Astrocyte (in vitro differentiated cells and primary cell): ENCODE measurements around the gene MAT2A. TPM values are rescaled to one million over a fixed set of nuclear protein-coding genes. Genes with fewer than 3 reads are reported as not detected.
A peak's percentile ranks its signal among the peaks of the same experiment; 100 is the strongest.

Source experiments
- DNase-seq: peaks from one replicate; pipeline ENCODE4 v3.0.0-alpha.2; 2010; ENCODE audit warnings: low read depth
- FAIRE-seq: peaks from 2 replicates; lab custom pipeline; 2011; peaks lifted over from hg19 to GRCh38; lab: Jason Lieb, UNC
- H2AFZ ChIP-seq: 2 replicates; pipeline ENCODE4 v1.6.0; 2012; ENCODE audit warnings: low read depth, low read length, inconsistent platforms
- H3K27ac ChIP-seq: 2 replicates; pipeline ENCODE4 v1.5.1; 2011; ENCODE audit warnings: low read depth, low read length, inconsistent platforms
- H3K27me3 ChIP-seq: 2 replicates; pipeline ENCODE4 v1.6.0; 2011; ENCODE audit warnings: low read length, inconsistent platforms; ENCODE audit not compliant: insufficient read depth
- H3K36me3 ChIP-seq: 2 replicates; pipeline ENCODE4 v1.5.1; 2011; ENCODE audit warnings: low read length, inconsistent platforms; ENCODE audit not compliant: insufficient read depth
- H3K4me1 ChIP-seq: 2 replicates; pipeline ENCODE4 v1.5.1; 2011; ENCODE audit warnings: low read length, inconsistent platforms; ENCODE audit not compliant: insufficient read depth
- H3K4me2 ChIP-seq: 2 replicates; pipeline ENCODE4 v1.6.0; 2012; ENCODE audit warnings: low read length, inconsistent platforms
- H3K4me3 ChIP-seq: 2 replicates; pipeline ENCODE4 v1.5.1; 2011; ENCODE audit warnings: low read depth, mild to moderate bottlenecking, low read length, inconsistent platforms; ENCODE audit not compliant: insufficient read depth
- H3K79me2 ChIP-seq: 2 replicates; pipeline ENCODE4 v1.6.0; 2012; ENCODE audit warnings: mild to moderate bottlenecking, low read length, inconsistent platforms; ENCODE audit not compliant: insufficient read depth
- H3K9ac ChIP-seq: 2 replicates; pipeline ENCODE4 v1.6.0; 2012; ENCODE audit warnings: mild to moderate bottlenecking, low read length, inconsistent platforms
- H3K9me3 ChIP-seq: 2 replicates; pipeline ENCODE4 v1.5.1; 2012; ENCODE audit warnings: low read depth, mild to moderate bottlenecking, low read length, inconsistent platforms; ENCODE audit not compliant: insufficient read depth
- H4K20me1 ChIP-seq: 2 replicates; pipeline ENCODE4 v1.6.0; 2012; ENCODE audit warnings: low read length, inconsistent platforms; ENCODE audit not compliant: insufficient read depth
- H3K27ac Mint-ChIP-seq: one replicate; pipeline ENCODE4 v1.8.0; 2021; ENCODE audit warnings: mild to moderate bottlenecking, mixed read lengths; ENCODE audit not compliant: unreplicated experiment
- H3K27me3 Mint-ChIP-seq: one replicate; pipeline ENCODE4 v1.8.0; 2021; ENCODE audit warnings: low read depth, mixed read lengths; ENCODE audit not compliant: unreplicated experiment
- H3K36me3 Mint-ChIP-seq: one replicate; pipeline ENCODE4 v1.8.0; 2021; ENCODE audit warnings: low read depth, mixed read lengths; ENCODE audit not compliant: unreplicated experiment
- H3K4me1 Mint-ChIP-seq: one replicate; pipeline ENCODE4 v1.8.0; 2021; ENCODE audit warnings: low read depth, mixed read lengths; ENCODE audit not compliant: unreplicated experiment
- H3K4me3 Mint-ChIP-seq: one replicate; pipeline ENCODE4 v1.8.0; 2021; ENCODE audit warnings: mild to moderate bottlenecking, moderate library complexity, mixed read lengths; ENCODE audit not compliant: unreplicated experiment
- H3K9me3 Mint-ChIP-seq: one replicate; pipeline ENCODE4 v1.8.0; 2021; ENCODE audit warnings: mild to moderate bottlenecking, mixed read lengths; ENCODE audit not compliant: unreplicated experiment
- EZH2 ChIP-seq: IDR thresholded peaks from 2 replicates; pipeline ENCODE4 v1.6.1; 2012; ENCODE audit warnings: mild to moderate bottlenecking, low read length, inconsistent platforms; ENCODE audit not compliant: insufficient read depth
- total RNA-seq: library from RNA; stranded (reverse); gene quantifications from 2 replicates; pipeline ENCODE4 v1.2.1, GENCODE V29; 2021
- TF ChIP-seq, protein P1 (sequence below): IDR thresholded peaks from 2 replicates; pipeline ENCODE4 v1.5.1; 2011; ENCODE audit warnings: low read depth, mild to moderate bottlenecking, inconsistent platforms, low read length, moderate library complexity; ENCODE audit not compliant: insufficient read depth

The MAT2A gene
- total RNA-seq, 1 donor from 2014 or later = 180 TPM

DNA sequence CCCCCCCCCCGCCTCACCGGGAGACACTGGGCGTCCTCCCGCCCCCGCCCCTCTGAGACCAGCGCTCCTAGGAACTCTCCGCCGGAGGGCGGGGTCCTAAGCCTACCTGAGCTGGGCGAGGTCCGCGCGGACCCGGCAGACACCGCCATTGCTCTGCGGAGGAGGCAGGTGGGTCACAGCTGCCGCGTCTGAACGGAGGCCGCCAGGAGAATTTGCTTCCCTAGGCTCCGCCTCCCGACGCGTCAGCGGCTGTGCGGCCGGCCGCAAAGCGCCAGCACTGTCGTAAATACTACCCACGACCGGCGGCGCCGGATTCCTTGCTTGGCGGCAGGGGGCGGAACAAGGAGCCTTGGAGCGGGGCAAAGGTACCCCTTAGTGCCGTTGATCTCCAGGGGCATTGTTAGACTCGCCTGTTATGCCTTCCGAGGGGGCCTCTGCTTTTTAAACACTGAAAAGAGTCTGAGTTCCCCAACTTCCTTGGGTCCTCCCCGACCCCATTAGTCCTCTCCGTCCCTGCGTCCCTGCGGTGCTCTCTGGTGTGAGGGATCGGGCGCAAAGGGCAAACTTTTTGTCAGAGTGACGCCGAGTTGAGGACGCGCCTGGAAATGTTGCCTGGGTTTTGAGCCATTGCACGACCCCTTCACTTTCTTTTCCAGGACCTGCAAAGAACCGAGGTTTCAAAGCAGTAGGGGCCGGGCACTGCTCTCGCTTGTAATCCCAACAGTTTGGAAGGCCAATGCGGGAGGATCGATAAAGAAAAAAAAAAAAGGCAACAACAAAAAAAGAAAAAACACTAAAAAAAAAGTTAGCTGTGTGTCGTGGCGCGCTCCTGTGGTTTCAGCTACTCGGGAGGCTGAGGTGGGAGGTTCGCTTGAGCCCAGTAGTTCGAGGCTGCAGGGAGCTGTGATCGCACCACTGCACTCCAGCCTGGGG, 22.6 kb downstream of the MAT2A start, which contains the start of gene GGCX:
GGCX (minus strand) TSS at position 214 of the 933 bp plus-strand sequence; CDS start at position 149, 65 bp downstream.
- H2AFZ ChIP-seq = peak within 1 kb of the TSS; percentile 93
- H3K27ac Mint-ChIP-seq = peak within 1 kb of the TSS; percentile 97
- H3K79me2 ChIP-seq = peaks cover 42% of the 10 kb centered on the region

DNA sequence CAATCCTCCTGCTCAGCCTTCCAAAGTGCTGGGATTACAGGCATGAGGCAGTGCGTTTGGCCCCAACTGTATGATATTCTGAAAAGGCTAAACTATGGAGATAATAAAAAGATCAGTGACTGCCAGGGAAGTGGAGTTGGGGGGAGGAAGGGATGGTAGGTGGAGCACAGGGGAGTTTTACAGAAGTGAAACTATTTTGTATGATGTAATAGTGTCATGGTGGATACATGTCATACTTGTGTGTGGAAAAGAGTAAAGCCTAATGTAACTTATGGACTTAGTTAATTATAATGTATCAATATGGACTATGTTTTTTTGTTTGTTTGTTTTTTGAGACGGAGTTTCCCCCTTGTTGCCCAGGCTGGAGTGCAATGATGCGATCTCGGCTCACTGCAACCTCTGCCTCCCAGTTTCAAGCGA, 25.2 kb downstream of the MAT2A start:
- Histone ChIP-seq H3K4me2 (no peak overlapping the region), H2AFZ (no peak overlapping the region), H3K9me3 (no peaks in the 10 kb centered on the region), H3K27me3 (no peaks in the 10 kb centered on the region), H3K79me2 (peaks cover 19% of the 10 kb centered on the region), H3K36me3 (no peaks in the 10 kb centered on the region), H3K4me1 (peaks cover 9% of the 10 kb centered on the region), H3K4me3 (no peak overlapping the region), H3K9ac (no peak overlapping the region), H3K27ac (no peak overlapping the region), H4K20me1 (peaks cover 6% of the 10 kb centered on the region)
- Mint-ChIP-seq H3K27ac (no peak overlapping the region), H3K36me3 (no peaks in the 10 kb centered on the region), H3K27me3 (peaks cover 3% of the 10 kb centered on the region), H3K4me1 (peaks cover 10% of the 10 kb centered on the region), H3K9me3 (no peaks in the 10 kb centered on the region), H3K4me3 (no peak overlapping the region)
- no peak for TF ChIP-seq EZH2
- TF ChIP-seq, protein P1, sequence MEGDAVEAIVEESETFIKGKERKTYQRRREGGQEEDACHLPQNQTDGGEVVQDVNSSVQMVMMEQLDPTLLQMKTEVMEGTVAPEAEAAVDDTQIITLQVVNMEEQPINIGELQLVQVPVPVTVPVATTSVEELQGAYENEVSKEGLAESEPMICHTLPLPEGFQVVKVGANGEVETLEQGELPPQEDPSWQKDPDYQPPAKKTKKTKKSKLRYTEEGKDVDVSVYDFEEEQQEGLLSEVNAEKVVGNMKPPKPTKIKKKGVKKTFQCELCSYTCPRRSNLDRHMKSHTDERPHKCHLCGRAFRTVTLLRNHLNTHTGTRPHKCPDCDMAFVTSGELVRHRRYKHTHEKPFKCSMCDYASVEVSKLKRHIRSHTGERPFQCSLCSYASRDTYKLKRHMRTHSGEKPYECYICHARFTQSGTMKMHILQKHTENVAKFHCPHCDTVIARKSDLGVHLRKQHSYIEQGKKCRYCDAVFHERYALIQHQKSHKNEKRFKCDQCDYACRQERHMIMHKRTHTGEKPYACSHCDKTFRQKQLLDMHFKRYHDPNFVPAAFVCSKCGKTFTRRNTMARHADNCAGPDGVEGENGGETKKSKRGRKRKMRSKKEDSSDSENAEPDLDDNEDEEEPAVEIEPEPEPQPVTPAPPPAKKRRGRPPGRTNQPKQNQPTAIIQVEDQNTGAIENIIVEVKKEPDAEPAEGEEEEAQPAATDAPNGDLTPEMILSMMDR = no peak
- FAIRE-seq (no peak), DNase-seq (no peak)

More for the DNA sequence above, 22.6 kb downstream of the MAT2A start, which contains the start of gene GGCX:
- peak within 1 kb of the TSS; percentile 87 for H3K9ac ChIP-seq
- DNase-seq (peak; percentile 88), FAIRE-seq (no peak)
- Mint-ChIP-seq H3K4me3 (peak within 1 kb of the TSS; percentile 96), H3K36me3 (no peaks in the 10 kb centered on the region), H3K27me3 (no peaks in the 10 kb centered on the region), H3K4me1 (peaks cover 12% of the 10 kb centered on the region), H3K9me3 (no peaks in the 10 kb centered on the region)
- peaks cover 8% of the 10 kb centered on the region for H3K36me3 ChIP-seq
- peak within 1 kb of the TSS; percentile 90 for H3K4me2 ChIP-seq
- H3K27ac ChIP-seq = peak within 1 kb of the TSS; percentile 73
- no peaks in the 10 kb centered on the region for H3K9me3 ChIP-seq
- peaks cover 22% of the 10 kb centered on the region for H4K20me1 ChIP-seq
- TF ChIP-seq EZH2 = no peak
- TF ChIP-seq, protein P1 = no peak
- peaks cover 9% of the 10 kb centered on the region for H3K4me1 ChIP-seq
- no peaks in the 10 kb centered on the region for H3K27me3 ChIP-seq
- H3K4me3 ChIP-seq = peak within 1 kb of the TSS; percentile 79
